Endothelial cell (in vitro differentiated cells): ENCODE data around the gene TOMM40L. TPM values are rescaled to one million over a fixed set of nuclear protein-coding genes. Genes with fewer than 3 reads are reported as not detected.

Experiments used
- DNase-seq: peaks from one replicate; pipeline ENCODE4 v3.0.0; 2021; ENCODE audit warnings: low spot score
- H3K27ac Mint-ChIP-seq: one replicate; pipeline ENCODE4 v1.8.0; 2021; ENCODE audit warnings: mixed read lengths, inconsistent platforms; ENCODE audit not compliant: unreplicated experiment
- H3K27me3 Mint-ChIP-seq: one replicate; pipeline ENCODE4 v1.8.0; 2021; ENCODE audit warnings: mild to moderate bottlenecking, moderate library complexity, mixed read lengths, inconsistent platforms; ENCODE audit not compliant: unreplicated experiment
- H3K36me3 Mint-ChIP-seq: one replicate; pipeline ENCODE4 v1.8.0; 2021; ENCODE audit warnings: mild to moderate bottlenecking, low read depth, mixed read lengths, inconsistent platforms; ENCODE audit not compliant: unreplicated experiment
- H3K4me1 Mint-ChIP-seq: one replicate; pipeline ENCODE4 v1.8.0; 2021; ENCODE audit warnings: mild to moderate bottlenecking, mixed read lengths, inconsistent platforms; ENCODE audit not compliant: unreplicated experiment
- H3K4me3 Mint-ChIP-seq: one replicate; pipeline ENCODE4 v1.8.0; 2021; ENCODE audit warnings: mild to moderate bottlenecking, mixed read lengths, inconsistent platforms; ENCODE audit not compliant: unreplicated experiment
- H3K9me3 Mint-ChIP-seq: one replicate; pipeline ENCODE4 v1.8.0; 2021; ENCODE audit warnings: mixed read lengths, inconsistent platforms; ENCODE audit not compliant: unreplicated experiment
- CTCF ChIP-seq: fragments of 200-600 bp; sonication (generic); IDR thresholded peaks from one replicate; pipeline ENCODE4 v1.5.0; 2021; ENCODE audit warnings: antibody characterized with exemption; ENCODE audit not compliant: unreplicated experiment
- total RNA-seq: library from RNA; stranded (reverse); fragmentation: NEBNext Ultra II Directional; extraction: Animal tissue kit (Norgen Biotek cat#: 25700); gene quantifications from one replicate; pipeline ENCODE4 v1.2.1, GENCODE V29; 2021; ENCODE audit not compliant: unreplicated experiment

The TOMM40L gene
- total RNA-seq, 1 donor from 2014 or later: 22.0 TPM

DNA sequence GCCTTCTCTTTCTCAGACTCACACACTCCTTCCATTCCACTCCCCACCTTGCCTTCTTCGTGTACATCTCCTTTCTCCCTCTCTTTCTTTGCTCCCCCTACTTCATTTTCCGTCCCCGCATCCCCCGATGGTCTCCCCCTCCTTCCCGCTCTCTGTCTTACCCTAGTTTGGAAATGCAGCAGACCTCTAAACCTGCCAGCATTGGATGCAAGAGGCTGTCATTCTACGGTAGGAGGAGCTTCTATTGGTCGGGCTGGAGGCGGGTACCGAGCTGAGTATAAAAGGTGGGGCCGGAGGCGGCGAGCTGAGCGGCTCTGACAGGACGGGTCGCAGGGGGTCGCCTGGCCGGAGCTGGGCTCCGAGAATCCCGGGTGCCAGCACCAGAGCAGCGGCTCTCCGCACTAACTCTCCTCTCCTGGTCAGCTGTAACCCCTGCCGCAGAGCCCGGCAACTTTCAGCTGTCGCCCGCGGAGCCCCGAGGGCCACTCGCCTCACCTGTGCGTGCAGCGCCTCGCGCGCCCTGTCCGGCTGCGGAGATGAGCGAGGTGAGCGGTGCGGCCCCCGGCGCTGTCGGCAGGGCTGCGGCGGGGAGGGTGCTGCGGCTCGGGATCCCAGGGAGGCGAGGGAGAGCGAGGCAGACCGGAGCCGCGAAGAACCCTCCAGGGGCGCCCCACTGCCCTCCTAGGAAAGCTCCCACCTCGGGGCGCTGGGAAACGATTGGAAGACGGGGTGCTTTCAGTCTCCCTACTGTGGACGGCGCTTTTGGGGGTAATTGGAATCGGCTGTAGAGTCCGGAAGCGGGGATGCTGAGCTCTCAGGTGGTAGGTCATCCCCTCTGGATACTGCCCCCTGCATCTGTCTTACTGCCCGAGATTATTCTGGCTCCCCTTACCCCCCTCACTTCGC lies 32.8 kb downstream of the TOMM40L start, which contains the start of gene PCP4L1:
PCP4L1 (plus strand) TSS at position 307 of the 906 bp plus-strand sequence; CDS start at position 537, 230 bp downstream.
- Mint-ChIP-seq H3K4me1 (peaks cover 6% of the 10 kb centered on the region), H3K9me3 (peaks cover 11% of the 10 kb centered on the region), H3K36me3 (peaks cover 22% of the 10 kb centered on the region), H3K27me3 (peaks cover 20% of the 10 kb centered on the region), H3K27ac (peak within 1 kb of the TSS; percentile 74), H3K4me3 (peak within 1 kb of the TSS; percentile 85)
- TF ChIP-seq CTCF: no peak
- DNase-seq: peak; percentile 47

GRCh38 chr1:161259345-161259702 lies 33.5 kb downstream of the TOMM40L start:
- H3K27me3 Mint-ChIP-seq: peaks cover 20% of the 10 kb centered on the region
- TF ChIP-seq CTCF: no peak
- H3K9me3 Mint-ChIP-seq: peaks cover 11% of the 10 kb centered on the region
- peaks cover 22% of the 10 kb centered on the region for H3K36me3 Mint-ChIP-seq
- no peak for DNase-seq
- peaks cover 6% of the 10 kb centered on the region for H3K4me1 Mint-ChIP-seq
- no peak overlapping the region for H3K27ac Mint-ChIP-seq
- peak overlapping the region; percentile 51 for H3K4me3 Mint-ChIP-seq

- Mint-ChIP-seq H3K36me3 (peaks cover 22% of the 10 kb centered on the region), H3K4me3 (no peak overlapping the region), H3K4me1 (peaks cover 6% of the 10 kb centered on the region), H3K27ac (no peak overlapping the region), H3K9me3 (peaks cover 11% of the 10 kb centered on the region), H3K27me3 (peaks cover 23% of the 10 kb centered on the region)
- no peak for DNase-seq
- no peak for TF ChIP-seq CTCF
Observed at GRCh38 chr1:161259765-161260164, 33.9 kb downstream of the TOMM40L start.

- Mint-ChIP-seq H3K4me3 (no peak overlapping the region), H3K27ac (no peak overlapping the region), H3K9me3 (peaks cover 11% of the 10 kb centered on the region), H3K36me3 (peaks cover 22% of the 10 kb centered on the region), H3K27me3 (peaks cover 23% of the 10 kb centered on the region), H3K4me1 (peaks cover 6% of the 10 kb centered on the region)
- no peak for DNase-seq
- no peak for TF ChIP-seq CTCF
Observed at GRCh38 chr1:161260376-161261260, 34.8 kb downstream of the TOMM40L start.
